Neural progenitor cell (in vitro differentiated cells): ENCODE measurements around the gene ALDH3B2.
"Not testable (repeated sequence)": the region's sequence is repeated elsewhere in the genome, so short reads cannot be mapped to it uniquely, and the experiment has no call there.

Experiments
- EZH2phosphoT487 ChIP-seq: fragments of 200-600 bp; sonication (generic); IDR thresholded peaks from 2 replicates; pipeline ENCODE4 v1.6.1; 2017; ENCODE audit warnings: antibody characterized with exemption
- TF ChIP-seq, protein P1 (sequence below): fragments of 200-600 bp; sonication (generic); IDR thresholded peaks from 2 replicates; pipeline ENCODE4 v1.5.1; 2017; ENCODE audit warnings: antibody characterized with exemption, mild to moderate bottlenecking

DNA sequence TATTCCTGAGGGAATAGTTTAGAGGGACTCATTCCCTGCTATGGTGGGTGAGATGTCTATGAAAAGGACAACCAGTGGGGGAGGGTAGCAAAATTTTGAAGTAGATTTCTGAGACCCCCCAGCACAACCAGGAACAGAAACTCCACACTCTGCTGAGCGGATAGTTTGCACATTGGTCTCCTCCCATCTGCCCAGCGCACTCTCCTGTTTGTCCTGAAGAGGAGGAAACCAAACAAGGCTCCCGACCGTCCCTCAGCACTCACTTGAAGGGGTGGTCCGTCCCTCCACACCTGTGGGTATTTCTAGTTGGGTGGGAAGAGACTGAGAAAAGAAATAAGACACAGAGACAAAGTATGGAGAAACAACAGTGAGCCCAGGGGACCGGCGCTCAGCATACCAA is 41.8 kb upstream of the ALDH3B2 start:
- TF ChIP-seq, protein P1, sequence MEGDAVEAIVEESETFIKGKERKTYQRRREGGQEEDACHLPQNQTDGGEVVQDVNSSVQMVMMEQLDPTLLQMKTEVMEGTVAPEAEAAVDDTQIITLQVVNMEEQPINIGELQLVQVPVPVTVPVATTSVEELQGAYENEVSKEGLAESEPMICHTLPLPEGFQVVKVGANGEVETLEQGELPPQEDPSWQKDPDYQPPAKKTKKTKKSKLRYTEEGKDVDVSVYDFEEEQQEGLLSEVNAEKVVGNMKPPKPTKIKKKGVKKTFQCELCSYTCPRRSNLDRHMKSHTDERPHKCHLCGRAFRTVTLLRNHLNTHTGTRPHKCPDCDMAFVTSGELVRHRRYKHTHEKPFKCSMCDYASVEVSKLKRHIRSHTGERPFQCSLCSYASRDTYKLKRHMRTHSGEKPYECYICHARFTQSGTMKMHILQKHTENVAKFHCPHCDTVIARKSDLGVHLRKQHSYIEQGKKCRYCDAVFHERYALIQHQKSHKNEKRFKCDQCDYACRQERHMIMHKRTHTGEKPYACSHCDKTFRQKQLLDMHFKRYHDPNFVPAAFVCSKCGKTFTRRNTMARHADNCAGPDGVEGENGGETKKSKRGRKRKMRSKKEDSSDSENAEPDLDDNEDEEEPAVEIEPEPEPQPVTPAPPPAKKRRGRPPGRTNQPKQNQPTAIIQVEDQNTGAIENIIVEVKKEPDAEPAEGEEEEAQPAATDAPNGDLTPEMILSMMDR: not testable (repeated sequence)
- TF ChIP-seq EZH2phosphoT487: not testable (repeated sequence)
